Suprapubic skin (tissue), 4 donors: ENCODE measurements around the gene OVAAL. TPM values are rescaled to one million over a fixed set of nuclear protein-coding genes. Genes with fewer than 3 reads are reported as not detected.

ENCODE experiments used
- DNase-seq, 2 donors: peaks; one replicate each; pipeline ENCODE4 v3.0.0-alpha.2; 2019; ENCODE audit warnings: low spot score in 2 of 2
- H3K27ac ChIP-seq: fragments of 200-600 bp; sonication (generic); one replicate; pipeline ENCODE4 v1.5.1; 2019
- H3K27me3 ChIP-seq: fragments of 200-600 bp; sonication (generic); one replicate; pipeline ENCODE4 v1.5.1; 2019
- H3K36me3 ChIP-seq: fragments of 200-600 bp; sonication (generic); one replicate; pipeline ENCODE4 v1.5.1; 2019
- H3K4me1 ChIP-seq: fragments of 200-600 bp; sonication (generic); one replicate; pipeline ENCODE4 v1.5.1; 2019
- H3K4me3 ChIP-seq: fragments of 200-600 bp; sonication (generic); one replicate; pipeline ENCODE4 v1.5.1; 2019; ENCODE audit warnings: mild to moderate bottlenecking
- H3K9me3 ChIP-seq: fragments of 200-600 bp; sonication (generic); one replicate; pipeline ENCODE4 v1.5.1; 2019
- CTCF ChIP-seq, 2 donors: fragments of 200-600 bp in 1 of 2; fragments of 450-650 bp in 1 of 2; sonication (generic) in 1 of 2; IDR thresholded peaks; one replicate each; pipeline ENCODE4 v1.5.1; 2016 to 2019; ENCODE audit warnings: antibody characterized with exemption in 2 of 2, mild to moderate bottlenecking in 1 of 2, moderate library complexity in 1 of 2
- EP300 ChIP-seq: sonication (generic); formaldehyde crosslinking; IDR thresholded peaks from one replicate; pipeline ENCODE4 v1.6.1; 2017; ENCODE audit warnings: antibody characterized with exemption
- POLR2A ChIP-seq, 2 donors: fragments of 450-650 bp; IDR thresholded peaks; one replicate each; pipeline ENCODE4 v1.6.1; 2017; ENCODE audit warnings: antibody characterized with exemption in 2 of 2, mild to moderate bottlenecking in 2 of 2, moderate library complexity in 2 of 2
- POLR2AphosphoS5 ChIP-seq, 3 donors: sonication (generic); formaldehyde crosslinking; IDR thresholded peaks; one replicate each; pipeline ENCODE4 v1.6.1; 2017; ENCODE audit warnings: antibody characterized with exemption in 3 of 3
- WGBS: methylation state at CpG from one replicate; pipeline ENCODE4 v1.1.5; 2018; 5-methylcytosine and 5-hydroxymethylcytosine counted together
- total RNA-seq, 4 donors: library from RNA; depleted of rRNA; stranded (reverse); fragments of >200 nt; gene quantifications; one replicate each; pipeline ENCODE4 v1.1.0, GENCODE V29; 2016

OVAAL gene
- total RNA-seq, 4 donors from 2014 or later = not detected

GRCh38 chr1:180588121-180588520 lies 29.4 kb downstream of the OVAAL start:
- WGBS = 90% methylated on average over 2 of the region's 2 CpGs
- H3K9me3 ChIP-seq = no peaks in the 10 kb centered on the region
- H3K27ac ChIP-seq = no peak overlapping the region
- no peak for DNase-seq
- no peak overlapping the region for H3K4me3 ChIP-seq
- peaks cover 6% of the 10 kb centered on the region for H3K4me1 ChIP-seq
- TF ChIP-seq POLR2A (IDR thresholded peaks at IDR 0.05) (no peak), EP300 (no peak), CTCF (IDR thresholded peaks at IDR 0.05) (no peak), POLR2AphosphoS5 (IDR thresholded peaks at IDR 0.05) (no peak)
- no peaks in the 10 kb centered on the region for H3K36me3 ChIP-seq
- no peaks in the 10 kb centered on the region for H3K27me3 ChIP-seq

GRCh38 chr1:180590889-180591288 lies 32.1 kb downstream of the OVAAL start:
- no peak overlapping the region for H3K27ac ChIP-seq
- 86% methylated on average over 2 of the region's 2 CpGs for WGBS
- H3K9me3 ChIP-seq = no peaks in the 10 kb centered on the region
- TF ChIP-seq POLR2AphosphoS5 (IDR thresholded peaks at IDR 0.05) (no peak), POLR2A (IDR thresholded peaks at IDR 0.05) (no peak), CTCF (IDR thresholded peaks at IDR 0.05) (no peak), EP300 (no peak)
- no peaks in the 10 kb centered on the region for H3K36me3 ChIP-seq
- no peaks in the 10 kb centered on the region for H3K27me3 ChIP-seq
- peaks cover 3% of the 10 kb centered on the region for H3K4me1 ChIP-seq
- DNase-seq = no peak
- no peak overlapping the region for H3K4me3 ChIP-seq

GRCh38 chr1:180593382-180593781 lies 34.6 kb downstream of the OVAAL start:
- H3K27ac ChIP-seq = no peak overlapping the region
- H3K36me3 ChIP-seq = no peaks in the 10 kb centered on the region
- WGBS = 78% methylated on average over 3 of the region's 3 CpGs
- H3K4me1 ChIP-seq = no peaks in the 10 kb centered on the region
- TF ChIP-seq POLR2AphosphoS5 (IDR thresholded peaks at IDR 0.05) = no peak
- TF ChIP-seq CTCF (IDR thresholded peaks at IDR 0.05) = no peak
- TF ChIP-seq EP300 = no peak
- H3K4me3 ChIP-seq = no peak overlapping the region
- DNase-seq = no peak
- no peaks in the 10 kb centered on the region for H3K27me3 ChIP-seq
- no peaks in the 10 kb centered on the region for H3K9me3 ChIP-seq

DNA sequence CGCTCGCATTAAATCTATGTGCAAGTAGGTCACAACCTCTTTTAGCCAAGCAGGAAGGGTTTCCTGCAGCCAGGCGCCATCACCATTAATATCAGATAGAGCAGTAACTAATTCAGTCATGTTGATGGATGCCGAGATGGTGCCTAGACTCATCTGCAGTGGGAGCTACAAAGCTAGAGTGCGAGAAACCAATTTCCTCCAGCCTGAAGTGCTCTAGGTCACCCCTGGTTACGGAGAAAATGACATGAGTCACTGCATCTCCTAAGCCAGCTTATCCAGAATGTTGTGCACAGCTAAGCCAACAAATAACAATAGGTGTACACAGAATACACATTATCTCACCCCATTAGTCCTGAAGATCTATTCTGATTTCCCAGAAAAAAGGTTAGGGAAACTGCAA lies 36.0 kb downstream of the OVAAL start:
- H3K27me3 ChIP-seq = no peaks in the 10 kb centered on the region
- WGBS = 86% methylated on average over 3 of the region's 6 CpGs
- TF ChIP-seq CTCF (IDR thresholded peaks at IDR 0.05) = no peak
- TF ChIP-seq POLR2AphosphoS5 (IDR thresholded peaks at IDR 0.05) = no peak
- TF ChIP-seq POLR2A (IDR thresholded peaks at IDR 0.05) = no peak
- no peak for TF ChIP-seq EP300
- no peak overlapping the region for H3K27ac ChIP-seq
- no peaks in the 10 kb centered on the region for H3K9me3 ChIP-seq
- no peaks in the 10 kb centered on the region for H3K36me3 ChIP-seq
- DNase-seq = no peak
- H3K4me1 ChIP-seq = no peaks in the 10 kb centered on the region
- no peak overlapping the region for H3K4me3 ChIP-seq

DNA sequence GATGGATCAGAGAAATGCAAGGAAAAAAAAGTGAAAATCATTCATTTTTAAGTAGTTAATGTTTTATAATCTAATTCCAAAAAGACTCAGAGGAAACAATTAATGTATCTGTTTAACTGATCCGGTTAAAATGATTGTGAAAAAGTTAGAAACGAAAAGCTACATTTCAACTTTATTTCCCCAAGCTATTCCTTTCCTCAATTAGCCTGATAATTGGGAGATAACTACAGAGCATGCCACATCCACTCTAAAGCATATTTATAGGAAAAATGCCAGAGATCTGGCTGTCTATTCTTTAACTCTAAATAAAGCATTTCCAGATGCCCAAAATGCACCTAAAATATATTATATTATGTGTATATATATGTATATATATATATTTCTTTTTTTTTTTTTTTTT lies 37.2 kb downstream of the OVAAL start:
- Histone ChIP-seq H3K4me1 (no peaks in the 10 kb centered on the region), H3K9me3 (no peaks in the 10 kb centered on the region), H3K4me3 (no peak overlapping the region), H3K27ac (no peak overlapping the region), H3K27me3 (no peaks in the 10 kb centered on the region), H3K36me3 (no peaks in the 10 kb centered on the region)
- no peak for TF ChIP-seq EP300
- TF ChIP-seq CTCF (IDR thresholded peaks at IDR 0.05) = no peak
- TF ChIP-seq POLR2A (IDR thresholded peaks at IDR 0.05) = no peak
- TF ChIP-seq POLR2AphosphoS5 (IDR thresholded peaks at IDR 0.05) = no peak
- WGBS = 65% methylated on average over 2 of the region's 2 CpGs
- no peak for DNase-seq
